ENCODE results near the gene MECP2. TPM values are rescaled to one million over a fixed set of nuclear protein-coding genes. Genes with fewer than 3 reads are reported as not detected.
A peak's percentile ranks its signal among the peaks of the same experiment; 100 is the strongest.
"Not testable (repeated sequence)": the region's sequence is repeated elsewhere in the genome, so short reads cannot be mapped to it uniquely, and the experiment has no call there.

MECP2 gene
- total and polyA plus RNA-seq, 10 of the 15 experiments (the other 5 are each of a cell fraction or from before 2014, with no cell fraction given): 1.3 to 32.7 (median 13.7) TPM

DNA sequence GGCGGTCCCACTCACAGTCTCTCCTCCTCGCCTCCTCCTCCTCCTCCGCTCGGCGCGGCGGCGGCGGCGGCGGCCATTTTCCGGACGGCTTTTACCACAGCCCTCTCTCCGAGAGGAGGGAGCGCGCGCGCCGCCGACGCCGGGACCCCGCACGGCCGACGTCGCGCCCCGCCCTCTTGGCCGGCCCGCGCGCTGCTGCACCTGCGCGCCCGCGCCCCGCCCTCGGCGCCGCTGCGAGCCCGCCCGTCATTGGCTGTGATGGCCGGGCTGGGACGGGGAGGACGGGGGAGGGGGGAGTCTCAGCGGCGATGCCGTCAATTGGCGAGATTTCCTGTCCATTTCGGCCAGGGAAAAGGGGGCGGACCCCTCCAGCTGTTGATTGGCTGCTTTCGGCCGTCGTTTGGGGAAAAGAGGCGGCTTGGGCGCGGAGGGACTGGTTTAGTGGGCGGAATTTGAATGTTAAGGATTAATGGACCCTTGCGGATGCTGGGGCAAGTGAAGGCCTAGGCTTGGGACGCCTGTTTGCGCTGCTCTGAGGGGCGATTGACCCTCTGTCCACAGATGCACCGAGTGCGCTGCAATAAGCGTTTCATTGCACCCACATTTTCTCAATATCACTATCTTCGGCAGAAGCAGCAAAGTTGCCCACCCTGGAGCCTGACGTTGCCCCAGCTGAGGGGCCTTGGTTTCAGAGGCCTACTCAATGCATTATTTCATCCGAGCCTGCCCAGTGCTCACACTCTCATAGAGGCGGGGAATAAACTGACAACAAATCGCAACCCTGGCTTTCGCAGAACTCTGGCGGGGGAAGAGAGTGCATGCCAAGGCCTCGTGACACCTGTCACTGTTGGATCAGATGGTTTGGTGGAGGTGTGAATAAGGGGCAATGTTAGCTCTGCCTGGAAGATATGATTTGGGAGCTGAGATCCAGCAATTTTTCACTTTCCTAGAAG lies at the start of gene MECP2 (continued):
- TF ChIP-seq, protein P1, sequence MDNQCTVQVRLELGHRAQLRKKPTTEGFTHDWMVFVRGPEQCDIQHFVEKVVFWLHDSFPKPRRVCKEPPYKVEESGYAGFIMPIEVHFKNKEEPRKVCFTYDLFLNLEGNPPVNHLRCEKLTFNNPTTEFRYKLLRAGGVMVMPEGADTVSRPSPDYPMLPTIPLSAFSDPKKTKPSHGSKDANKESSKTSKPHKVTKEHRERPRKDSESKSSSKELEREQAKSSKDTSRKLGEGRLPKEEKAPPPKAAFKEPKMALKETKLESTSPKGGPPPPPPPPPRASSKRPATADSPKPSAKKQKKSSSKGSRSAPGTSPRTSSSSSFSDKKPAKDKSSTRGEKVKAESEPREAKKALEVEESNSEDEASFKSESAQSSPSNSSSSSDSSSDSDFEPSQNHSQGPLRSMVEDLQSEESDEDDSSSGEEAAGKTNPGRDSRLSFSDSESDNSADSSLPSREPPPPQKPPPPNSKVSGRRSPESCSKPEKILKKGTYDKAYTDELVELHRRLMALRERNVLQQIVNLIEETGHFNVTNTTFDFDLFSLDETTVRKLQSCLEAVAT (IDR thresholded peaks at IDR 0.05): peak; percentile 47; the same call in 1 of the 2 replicates
- TF ChIP-seq CEBPZ (IDR thresholded peaks at IDR 0.05; ENCODE audit: low read depth, low read length): no peak; the same call in 1 of the 2 replicates
- 0 out of 3 replicates have a peak, but pooled peaks of 1 of the 2 experiments have one; percentile 25 for TF ChIP-seq EGR1 (IDR thresholded peaks at IDR 0.05; ENCODE audit: borderline replicate concordance in 1 of 2, low read depth in 2 of 2, low read length in 2 of 2)
- TF ChIP-seq SP1 (IDR thresholded peaks at IDR 0.05; ENCODE audit: low read depth, low read length): peak; percentile 77
- TF ChIP-seq MYB (IDR thresholded peaks at IDR 0.05; ENCODE audit: borderline replicate concordance, low read depth, low read length): no peak
- TF ChIP-seq KLF5 (IDR thresholded peaks at IDR 0.05; ENCODE audit: partially characterized antibody): no peak
- no peak for TF ChIP-seq TCF12 (IDR thresholded peaks at IDR 0.05; ENCODE audit: low read depth, low read length)
- TF ChIP-seq RCOR1 (conservative IDR thresholded peaks at IDR 0.05; ENCODE audit: low read depth, low read length): no peak
- no peak for TF ChIP-seq EED (IDR thresholded peaks at IDR 0.05; ENCODE audit: low read depth)
- TF ChIP-seq CHD2 (IDR thresholded peaks at IDR 0.05; ENCODE audit: borderline replicate concordance, low read depth, low read length): peak; percentile 43; the same call in 1 of the 2 replicates

GRCh38 chrX:154144010-154144409 lies 46.5 kb upstream of the MECP2 start, which contains the start of gene OPN1LW:
Gene OPN1LW (plus strand): TSS chrX:154144243. CDS start chrX:154144284, 41 bp downstream.
- RAD21 ChIA-PET (ENCODE audit: unreplicated experiment); H3K27me3 ChIP-seq (replicated peaks in 1 of 2; ENCODE audit: control insufficient read depth in 2 of 2, insufficient read depth in 2 of 2, low read length in 1 of 2); intact Hi-C loops (cut with micrococcal nuclease; ENCODE audit: unreplicated experiment); H3K9ac ChIP-seq (ENCODE audit: control insufficient read depth, insufficient read depth, low read length); CTCF ChIA-PET; H4K20me1 ChIP-seq (ENCODE audit: control insufficient read depth, insufficient read depth); DNase-seq (ENCODE audit: low read depth, low spot score); H3K79me2 ChIP-seq (ENCODE audit: control insufficient read depth, insufficient read depth, low read length); H3K4me1 ChIP-seq (ENCODE audit: control insufficient read depth, insufficient read depth, low read length); H3K9me3 ChIP-seq (replicated peaks; ENCODE audit: control insufficient read depth, insufficient read depth, low read length); ATAC-seq; BruUV-seq (replicated peaks); FAIRE-seq; H2AFZ ChIP-seq (ENCODE audit: control insufficient read depth, low read depth, low read length); H3K4me2 ChIP-seq (ENCODE audit: control insufficient read depth, insufficient read depth); SMC1A ChIA-PET (ENCODE audit: uncharacterized antibody, unreplicated experiment); H3K27ac ChIP-seq (ENCODE audit: control insufficient read depth, insufficient read depth); H3K4me3 ChIP-seq; POLR2A ChIA-PET; H3K36me3 ChIP-seq (ENCODE audit: control insufficient read depth in 2 of 2, insufficient read depth in 2 of 2, low read length in 1 of 2): not testable (repeated sequence)
- 79% methylated on average over 15 of the region's 15 CpGs for WGBS (ENCODE audit: insufficient coverage, insufficient replicate concordance, low lambda C conversion rate, missing lambda C conversion rate)
- in situ Hi-C loops (cut with MboI): loop anchor here (25.0 kb wide), 3 partner anchors 168 to 1268 kb away; partner anchors contain the start of genes G6PD and IKBKG

Measured in GM12878 (cell line).